ENCODE data around the gene OR2V1.

Gene OR2V1

GRCh38 chr5:181170996-181171395 lies 40.0 kb upstream of the OR2V1 start:
- H3K4me3 ChIP-seq (replicated peaks; ENCODE audit: low read depth, low read length) = no peak overlapping the region
- no peak for DNase-seq (ENCODE audit: low read depth)
- TF ChIP-seq CTCF (IDR thresholded peaks at IDR 0.05; ENCODE audit: low read length, missing control alignments) = no peak

GRCh38 chr5:181170237-181170825 lies 39.4 kb upstream of the OR2V1 start:
- DNase-seq (ENCODE audit: low read depth) = no peak
- no peak for TF ChIP-seq CTCF (IDR thresholded peaks at IDR 0.05; ENCODE audit: low read length, missing control alignments)
- peak overlapping the region; percentile 32 for H3K4me3 ChIP-seq (replicated peaks; ENCODE audit: low read depth, low read length)

GRCh38 chr5:181169459-181170236 lies 38.7 kb upstream of the OR2V1 start:
- peak; percentile 69 for DNase-seq (ENCODE audit: low read depth)
- H3K4me3 ChIP-seq (replicated peaks; ENCODE audit: low read depth, low read length) = peak overlapping the region; percentile 32

- TF ChIP-seq CTCF (IDR thresholded peaks at IDR 0.05; ENCODE audit: low read length, missing control alignments) = no peak
- no peak for DNase-seq (ENCODE audit: low read depth)
- H3K4me3 ChIP-seq (replicated peaks; ENCODE audit: low read depth, low read length) = no peak overlapping the region
Observed at GRCh38 chr5:181168595-181169118, 37.7 kb upstream of the OR2V1 start.

GRCh38 chr5:181167814-181168488 lies 37.0 kb upstream of the OR2V1 start:
- H3K4me3 ChIP-seq (replicated peaks; ENCODE audit: low read depth, low read length) = no peak overlapping the region
- peak; percentile 29 for TF ChIP-seq CTCF (IDR thresholded peaks at IDR 0.05; ENCODE audit: low read length, missing control alignments)
- no peak for DNase-seq (ENCODE audit: low read depth)

- DNase-seq (ENCODE audit: low read depth) = no peak
- TF ChIP-seq CTCF (IDR thresholded peaks at IDR 0.05; ENCODE audit: low read length, missing control alignments) = no peak
- no peak overlapping the region for H3K4me3 ChIP-seq (replicated peaks; ENCODE audit: low read depth, low read length)
Observed at GRCh38 chr5:181166812-181167733, 36.1 kb upstream of the OR2V1 start.
